ENCODE measurements around the gene NEUROD2.

The NEUROD2 gene

DNA sequence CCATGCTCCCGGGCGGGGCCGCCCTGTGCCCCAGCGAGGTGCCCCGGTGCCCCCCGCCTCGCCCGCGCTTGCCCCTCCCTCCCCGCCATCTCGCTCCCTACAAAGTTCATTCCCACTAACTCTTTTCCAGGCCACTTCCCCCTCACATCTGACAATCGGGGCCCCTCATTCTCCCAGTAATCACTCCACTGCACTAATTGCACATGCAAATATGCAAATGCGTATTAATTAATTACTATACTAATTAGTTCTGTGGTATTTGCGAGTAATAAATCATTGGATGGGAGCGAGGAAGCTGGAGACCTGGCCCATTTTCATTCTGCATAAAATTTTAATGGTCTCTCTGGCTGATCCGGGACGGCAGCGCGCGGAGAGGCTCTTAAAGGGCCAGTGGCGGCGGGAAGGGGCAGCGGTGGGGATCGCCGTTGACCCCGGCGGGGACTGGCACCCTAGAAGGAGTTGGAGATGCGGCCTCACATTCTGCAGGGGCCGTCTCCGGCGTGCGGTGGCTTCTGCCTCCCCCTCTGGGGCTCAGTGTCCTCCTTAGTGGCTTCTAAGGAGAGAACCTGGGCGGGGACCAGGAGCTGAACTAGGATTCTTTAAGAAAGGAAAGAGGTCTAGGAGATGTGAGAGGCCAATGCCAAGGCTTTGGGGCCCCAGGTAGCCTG, 10.7 kb upstream of the NEUROD2 start:
- no peak for DNase-seq

GRCh38 chr17:39617446-39618245, 9.9 kb upstream of the NEUROD2 start:
- DNase-seq: peak; percentile 40

DNA sequence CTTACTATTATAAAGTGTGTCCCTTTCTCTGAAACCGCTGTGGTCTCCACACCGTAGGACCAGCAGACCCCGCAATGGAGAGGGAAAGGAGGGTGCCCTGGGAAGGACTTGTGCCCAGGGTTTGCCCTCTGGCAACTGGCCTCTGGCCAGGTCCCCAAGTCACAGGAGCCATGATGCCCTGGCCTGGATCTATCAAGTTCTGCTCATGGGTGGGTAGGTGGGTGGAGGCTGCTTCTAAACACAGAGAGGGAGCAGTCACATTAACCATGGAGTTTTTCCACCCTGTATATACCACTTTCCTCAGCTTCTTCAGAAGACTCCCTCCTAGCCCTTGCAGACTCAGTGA, 9.4 kb upstream of the NEUROD2 start:
- no peak for DNase-seq

GRCh38 chr17:39615434-39615833, 7.7 kb upstream of the NEUROD2 start:
- DNase-seq: no peak

DNA sequence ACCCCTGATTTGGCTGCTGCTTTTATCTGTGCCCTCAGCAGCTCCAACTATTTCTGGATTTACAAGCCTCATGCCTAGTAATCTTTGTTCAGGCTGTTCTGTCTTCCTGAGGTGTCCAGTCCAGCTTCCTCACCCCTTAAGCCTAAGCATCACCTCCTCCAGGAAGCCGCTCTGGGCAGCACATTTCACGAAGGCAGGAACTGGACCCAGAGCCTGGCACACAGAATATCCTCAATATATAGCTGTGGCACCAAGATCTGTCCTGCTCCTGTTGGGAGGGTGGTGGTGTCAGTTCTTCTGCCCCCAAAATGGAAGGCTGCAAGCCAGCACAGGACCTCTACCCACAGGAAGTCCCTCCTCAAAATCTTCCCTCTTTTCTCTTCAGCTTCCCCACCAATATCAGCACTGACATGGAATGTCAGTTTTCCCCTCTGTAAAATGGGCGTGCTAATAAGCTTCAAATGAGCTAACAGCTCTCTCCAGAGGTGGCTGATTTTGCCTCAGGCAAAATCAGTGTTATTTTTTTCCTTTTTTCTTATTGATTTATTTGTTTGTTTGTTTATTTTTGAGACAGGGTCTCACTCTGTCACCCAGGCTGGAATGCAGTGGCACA, 6.9 kb upstream of the NEUROD2 start:
- no peak for DNase-seq

DNA sequence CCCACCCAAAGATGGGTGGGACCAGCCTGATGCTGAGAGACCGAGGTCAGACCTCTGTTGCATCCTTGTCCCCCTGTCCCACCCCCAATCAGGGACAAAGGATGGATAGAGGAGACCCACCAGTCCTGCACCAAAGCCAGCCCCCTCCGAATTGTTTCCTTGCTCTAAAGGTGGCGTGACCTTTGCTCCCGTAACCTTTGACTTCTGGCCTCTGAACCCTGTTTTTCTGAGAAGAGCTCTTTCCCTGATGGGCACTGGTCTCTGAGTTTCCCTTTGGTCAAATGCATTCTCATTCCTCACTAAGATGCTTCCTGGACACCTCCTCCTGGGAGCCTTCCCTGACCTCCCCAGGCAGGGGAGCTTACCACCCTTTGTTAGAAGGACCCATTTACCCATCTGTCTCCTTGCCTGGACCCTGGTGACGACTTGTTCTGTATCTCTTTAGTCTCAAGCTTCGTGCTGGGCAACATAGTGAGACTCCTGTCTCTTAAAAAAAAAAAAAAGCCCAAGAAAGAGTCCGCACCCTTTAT, 5.3 kb upstream of the NEUROD2 start:
- no peak for DNase-seq

DNA sequence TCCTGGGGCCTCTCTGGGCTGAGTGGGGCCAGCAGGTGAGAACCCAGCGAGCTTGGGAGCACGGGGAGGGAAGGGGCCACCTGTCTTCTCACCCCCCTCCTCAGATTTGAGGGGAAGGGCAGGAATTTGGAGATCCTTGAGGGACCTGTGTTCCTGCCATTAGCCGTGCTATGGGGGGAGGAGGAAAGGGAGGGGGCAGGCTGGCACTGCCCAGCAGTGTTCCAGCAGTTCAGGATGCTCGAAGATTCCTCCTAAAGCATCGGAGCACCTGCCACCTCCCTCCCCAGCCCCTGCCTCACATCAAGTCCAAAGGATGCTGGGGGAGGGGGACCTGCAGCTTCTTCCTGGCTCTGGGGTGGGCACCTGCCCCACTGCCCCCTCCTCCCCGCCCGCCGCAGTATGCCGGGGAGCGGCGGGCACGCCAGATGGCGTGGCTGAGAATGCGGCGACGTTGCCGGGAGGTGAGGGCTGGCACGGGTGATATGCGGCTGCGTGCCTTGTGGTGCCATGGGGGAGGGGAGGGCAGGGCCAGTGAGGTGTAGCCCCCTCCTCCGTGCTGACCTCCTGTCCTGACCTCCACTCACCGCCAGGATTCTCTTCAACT, 4.7 kb upstream of the NEUROD2 start:
- DNase-seq: no peak

DNA sequence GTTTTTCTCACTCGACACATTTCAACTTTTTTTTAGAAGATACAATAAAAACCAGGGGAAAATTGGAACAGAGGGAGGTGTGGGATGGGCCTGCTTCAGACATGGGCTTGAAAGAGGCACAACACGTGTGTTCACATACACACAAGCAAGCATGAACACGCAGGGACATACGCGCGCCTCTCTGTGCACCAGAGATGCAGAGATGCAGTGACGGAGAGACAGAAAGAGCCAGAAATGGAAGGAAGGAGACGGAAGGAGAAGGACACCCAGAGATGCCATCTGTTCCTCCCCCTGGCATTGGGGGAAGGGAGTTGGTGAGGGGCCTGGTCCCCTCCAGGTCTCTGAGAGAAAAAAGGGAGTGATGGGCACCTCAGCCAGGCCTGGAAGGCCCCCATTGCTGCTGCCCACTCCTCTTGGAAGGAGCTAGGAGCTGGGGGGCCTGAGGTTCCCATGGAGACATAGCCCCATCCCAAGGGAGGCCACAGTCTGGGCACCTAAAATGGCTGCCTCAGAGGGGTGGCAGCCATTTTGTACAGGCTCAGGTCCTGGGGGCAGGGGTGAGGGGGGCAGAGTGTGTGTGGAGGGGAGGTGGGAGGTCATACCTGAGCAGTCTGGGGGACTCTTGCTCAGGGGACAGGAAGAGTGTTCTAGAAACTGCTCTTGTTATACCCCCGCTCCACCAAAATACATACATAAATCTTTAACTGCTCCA, 3.8 kb upstream of the NEUROD2 start:
- no peak for DNase-seq

- DNase-seq: no peak
Measured at GRCh38 chr17:39609416-39610025, 1.8 kb upstream of the NEUROD2 start.

GRCh38 chr17:39608142-39608981, 642 bp upstream of the NEUROD2 start:
- DNase-seq: peak; percentile 68

GRCh38 chr17:39607057-39607850, 466 bp downstream of the NEUROD2 start:
- no peak for DNase-seq

DNA sequence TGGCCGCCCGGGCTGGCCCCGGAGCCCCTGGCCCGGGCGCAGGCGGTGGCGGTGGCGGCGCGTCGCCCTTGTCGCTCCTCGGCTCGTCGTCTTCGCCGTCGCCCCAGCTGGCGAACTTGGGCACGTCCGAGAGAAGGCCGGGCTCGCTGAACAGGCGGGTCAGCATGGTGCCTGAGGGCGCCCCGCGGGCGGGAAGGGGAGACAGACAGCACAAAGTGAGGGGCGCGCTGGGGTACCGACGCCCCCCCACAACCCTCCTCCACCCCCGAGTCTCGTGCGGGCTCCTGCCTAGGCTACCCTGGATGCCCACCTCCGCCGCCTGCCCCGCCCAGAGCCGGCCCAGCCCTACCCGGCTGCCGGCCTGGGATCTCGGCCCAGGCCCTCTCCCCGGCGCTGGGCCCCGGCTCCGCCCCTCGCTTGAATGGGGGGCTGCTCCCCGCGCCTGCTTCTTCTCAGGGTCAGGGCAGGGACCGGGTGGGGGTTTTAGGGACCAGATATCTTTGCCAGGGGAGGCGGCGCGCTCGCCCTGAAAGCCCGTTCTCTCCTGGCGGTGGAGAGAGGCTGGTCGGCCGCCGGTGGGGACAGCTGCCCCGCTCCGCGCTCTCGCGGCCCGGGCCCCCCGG, 1.2 kb downstream of the NEUROD2 start:
- DNase-seq: no peak

GRCh38 chr17:39605492-39606433, 2.0 kb downstream of the NEUROD2 start:
- no peak for DNase-seq

DNA sequence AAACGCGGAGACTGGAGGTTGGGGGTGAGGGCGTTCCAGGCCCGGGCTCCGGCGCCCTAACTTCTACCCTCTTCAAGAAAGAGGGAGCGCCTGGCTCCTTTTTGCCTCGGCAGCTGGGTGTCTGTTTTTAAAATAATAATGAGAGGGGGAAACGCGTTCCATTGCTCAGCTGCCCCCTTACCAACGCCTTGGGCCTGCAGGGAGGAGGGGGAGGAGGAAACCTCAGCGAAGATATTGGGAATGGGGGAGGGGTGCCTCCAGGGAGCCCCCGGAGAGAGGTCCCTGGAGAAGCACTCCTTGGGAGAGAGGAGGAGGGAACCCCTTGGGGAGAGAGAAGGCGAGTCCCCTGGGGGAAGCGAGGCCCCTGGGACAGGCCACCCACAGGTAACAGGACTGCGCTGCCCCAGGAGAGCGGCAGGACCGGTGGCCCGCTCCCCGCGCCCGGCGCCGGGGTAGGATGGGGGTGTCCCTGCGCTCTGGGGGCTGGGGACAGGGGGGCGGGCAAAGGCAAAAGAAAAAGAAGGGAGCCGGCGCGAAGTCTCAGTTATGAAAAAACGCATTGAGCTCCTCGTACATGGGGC, 2.7 kb downstream of the NEUROD2 start:
- DNase-seq: no peak

- DNase-seq: no peak
Measured at GRCh38 chr17:39603304-39604016, 4.3 kb downstream of the NEUROD2 start.

DNA sequence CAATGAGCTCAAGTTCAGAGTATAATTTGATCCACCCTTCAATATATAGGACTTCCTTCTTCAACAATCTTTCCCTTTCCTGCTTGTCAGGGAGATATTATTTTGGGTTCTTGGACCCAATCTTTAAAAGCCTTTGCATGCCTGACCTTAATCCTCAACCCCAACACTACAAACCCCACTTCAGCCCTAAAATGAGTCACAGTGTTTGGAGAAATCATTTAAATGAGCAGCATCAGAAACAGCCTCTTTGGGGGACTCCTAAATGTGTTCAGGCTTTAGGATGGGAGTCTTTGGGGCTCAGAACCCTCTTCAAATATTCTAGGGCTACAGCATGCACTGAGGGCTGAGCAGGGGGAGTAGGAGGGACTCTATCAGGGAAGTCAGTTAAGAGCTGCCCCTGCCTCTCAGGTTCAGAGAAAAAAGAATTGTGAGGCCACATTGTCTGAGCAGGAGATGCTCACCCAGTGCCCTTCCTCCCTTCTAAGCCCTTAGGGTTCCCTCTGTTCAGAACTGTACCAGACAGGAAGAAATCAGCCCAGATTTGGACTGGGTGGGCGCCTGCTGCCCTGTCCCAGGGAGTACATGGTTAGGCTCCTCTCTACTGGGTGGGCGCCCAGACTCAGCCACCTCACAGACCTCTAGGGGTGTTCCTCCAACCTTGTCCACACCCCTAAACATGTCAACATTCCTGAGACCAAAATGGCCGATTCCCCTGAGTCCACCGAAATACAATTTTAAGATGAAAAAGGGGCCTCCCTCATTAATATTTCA, 5.0 kb downstream of the NEUROD2 start:
- no peak for DNase-seq
